CD4-positive, alpha-beta memory T cell (primary cell): Measurements from ENCODE around the gene LGALS12. TPM values are rescaled to one million over a fixed set of nuclear protein-coding genes. Genes with fewer than 3 reads are reported as not detected.
"Not testable (repeated sequence)": the region's sequence is repeated elsewhere in the genome, so short reads cannot be mapped to it uniquely, and the experiment has no call there.

Experiments used
- CTCF ChIA-PET: fragments of 350-600 bp; sonication (Branson Sonifier 250); formaldehyde crosslinking; loops from one replicate; lab custom pipeline; 2021; ENCODE audit warnings: inconsistent platforms; ENCODE audit not compliant: partially characterized antibody; lab: Charles Lee
- POLR2A ChIA-PET: fragments of 350-600 bp; sonication (Branson Sonifier 250); formaldehyde crosslinking; loops from one replicate; lab custom pipeline; 2021; ENCODE audit not compliant: partially characterized antibody; lab: Charles Lee
- DNase-seq, 5 donors: peaks; one replicate each; pipeline versions ENCODE4 v3.0.0 to v3.0.0-alpha.2; 2020 to 2022; ENCODE audit warnings: mixed read lengths in 1 of 5
- H3K27ac ChIP-seq: one replicate; pipeline ENCODE4 v1.7.0; 2013; ENCODE audit warnings: low read depth, low read length
- H3K27me3 ChIP-seq: 2 replicates; pipeline ENCODE4 v1.7.0; 2013; ENCODE audit warnings: mild to moderate bottlenecking, low read length, moderate library complexity; ENCODE audit not compliant: insufficient read depth
- H3K36me3 ChIP-seq: 2 replicates; pipeline ENCODE4 v1.7.0; 2013; ENCODE audit warnings: mild to moderate bottlenecking, low read length, moderate library complexity; ENCODE audit not compliant: insufficient read depth
- H3K4me1 ChIP-seq: 2 replicates; pipeline ENCODE4 v1.7.0; 2013; ENCODE audit warnings: mild to moderate bottlenecking, low read length, moderate library complexity; ENCODE audit not compliant: insufficient read depth
- H3K4me3 ChIP-seq, 2 donors: one replicate each; pipeline ENCODE4 v1.7.0; 2013; ENCODE audit warnings: low read length in 2 of 2, mild to moderate bottlenecking in 1 of 2
- H3K9me3 ChIP-seq, 2 donors: one replicate each; pipeline ENCODE4 v1.7.0; 2013; ENCODE audit warnings: low read length in 2 of 2, control low read depth in 1 of 2; ENCODE audit not compliant: control insufficient read depth in 1 of 2
- H3K27ac Mint-ChIP-seq, 7 donors: one replicate each; pipeline ENCODE4 v1.8.0; 2020 to 2021; ENCODE audit warnings: mixed read lengths in 7 of 7, mild to moderate bottlenecking in 6 of 7, inconsistent platforms in 3 of 7, moderate library complexity in 3 of 7
- H3K27me3 Mint-ChIP-seq, 2 donors: one replicate each; pipeline ENCODE4 v1.8.0; 2020 to 2021; ENCODE audit warnings: mixed read lengths in 2 of 2
- H3K36me3 Mint-ChIP-seq, 2 donors: one replicate each; pipeline ENCODE4 v1.8.0; 2020 to 2021; ENCODE audit warnings: mixed read lengths in 2 of 2, inconsistent platforms in 1 of 2, mild to moderate bottlenecking in 1 of 2
- H3K4me1 Mint-ChIP-seq, 4 donors: one replicate each; pipeline ENCODE4 v1.8.0; 2020 to 2021; ENCODE audit warnings: mixed read lengths in 4 of 4, mild to moderate bottlenecking in 1 of 4
- H3K4me3 Mint-ChIP-seq, 8 donors: one replicate each; pipeline ENCODE4 v1.8.0; 2020 to 2021; ENCODE audit warnings: mixed read lengths in 8 of 8, mild to moderate bottlenecking in 7 of 8, moderate library complexity in 6 of 8, inconsistent platforms in 3 of 8
- H3K9me3 Mint-ChIP-seq, 8 donors: one replicate each; pipeline ENCODE4 v1.8.0; 2020 to 2021; ENCODE audit warnings: mixed read lengths in 8 of 8, mild to moderate bottlenecking in 5 of 8, inconsistent platforms in 3 of 8, moderate library complexity in 1 of 8
- intact Hi-C: fragments of 100-400 bp; cut with micrococcal nuclease; formaldehyde crosslinking; loops from one replicate; pipeline ENCODE4 v1.15.1; 2023
- polyA plus RNA-seq, 2 donors: library from polyadenylated mRNA; unstranded; fragments of 300-500 nt; fragmentation: Illumina TruSeq; gene quantifications; one replicate each; pipeline ENCODE4 v1.2.3, GENCODE V29; 2021
- total RNA-seq, 2 experiments: library from RNA; stranded (reverse); gene quantifications; one replicate each; pipeline ENCODE4 v1.2.3, GENCODE V29; 2021

The LGALS12 gene
- total and polyA plus RNA-seq, 4 experiments from 2014 or later: not detected

DNA sequence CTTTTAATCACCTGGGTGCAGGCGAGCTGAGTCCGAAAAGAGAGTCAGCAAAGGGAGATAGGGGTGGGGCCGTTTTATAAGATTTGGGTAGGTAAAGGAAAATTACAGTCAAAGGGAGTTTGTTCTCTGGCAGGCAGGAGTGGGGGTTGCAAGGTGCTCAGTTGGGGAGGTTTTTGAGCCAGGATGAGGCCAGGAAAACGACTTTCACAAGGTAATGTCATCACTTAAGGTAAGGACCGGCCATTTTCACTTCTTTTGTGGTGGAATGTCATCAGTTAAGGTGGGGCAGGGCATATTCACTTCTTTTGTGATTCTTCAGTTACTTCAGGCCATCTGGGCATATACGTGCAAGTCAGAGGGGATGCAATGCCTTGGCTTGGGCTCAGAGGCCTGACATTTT lies 23.5 kb downstream of the LGALS12 start:
- intact Hi-C loops, H3K27me3 Mint-ChIP-seq, DNase-seq, H3K27me3 ChIP-seq, H3K9me3 ChIP-seq, H3K4me3 ChIP-seq, H3K9me3 Mint-ChIP-seq, H3K36me3 ChIP-seq, H3K27ac ChIP-seq, H3K36me3 Mint-ChIP-seq: not testable (repeated sequence)
- ChIA-PET CTCF (interaction anchor here (1.0 to 1.8 kb wide), 3 partner anchors 12 to 38 kb away, joined by 3 to 5 read pairs (median 3); no protein-coding TSS in a partner anchor), POLR2A (interaction anchor here (0.8 to 1.4 kb wide), 8 partner anchors 9 to 105 kb away, joined by 3 to 4 read pairs (median 3); partner anchors contain the start of gene PLAAT3)
- Mint-ChIP-seq H3K4me3 (peak overlapping the region in 1 of 8 donors; percentile 35), H3K4me1 (peaks cover 39 to 53% (median 47%) of the 10 kb centered on the region in 4 donors), H3K27ac (peak overlapping the region; percentile 26 to 85 (median 84))
- peaks cover 50% of the 10 kb centered on the region for H3K4me1 ChIP-seq

DNA sequence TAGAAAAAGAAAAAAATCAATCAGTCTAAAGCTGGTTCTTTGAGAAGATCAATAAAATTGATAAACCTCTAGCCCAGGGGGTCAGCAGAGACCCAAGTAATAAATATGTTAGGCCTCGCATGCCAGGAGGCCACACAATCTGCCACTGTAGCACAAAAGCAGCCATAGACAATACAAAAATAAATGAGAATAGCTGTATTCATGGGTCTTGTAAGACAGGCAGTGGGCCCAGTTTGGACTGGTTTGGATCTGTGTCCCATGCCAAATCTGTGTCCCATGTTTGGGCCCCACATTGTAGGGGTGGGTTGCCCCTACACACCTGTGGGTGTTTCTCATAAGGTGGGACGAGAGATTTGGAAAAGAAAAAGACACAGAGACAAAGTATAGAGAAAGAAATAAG lies 24.1 kb downstream of the LGALS12 start:
- Histone ChIP-seq H3K27me3 (no peaks in the 10 kb centered on the region), H3K9me3 (no peaks in the 10 kb centered on the region), H3K4me1 (peaks cover 56% of the 10 kb centered on the region), H3K27ac (no peak overlapping the region), H3K4me3 (no peak overlapping the region), H3K36me3 (no peaks in the 10 kb centered on the region)
- no peaks in the 10 kb centered on the region for H3K36me3 Mint-ChIP-seq
- ChIA-PET POLR2A (interaction anchor here (0.8 to 1.3 kb wide), 6 partner anchors 10 to 104 kb away, joined by 3 read pairs; partner anchors contain the start of gene PLAAT3), CTCF (interaction anchor here (1.0 to 1.8 kb wide), 3 partner anchors 12 to 38 kb away, joined by 3 to 5 read pairs (median 3); no protein-coding TSS in a partner anchor)
- H3K27ac Mint-ChIP-seq: peak overlapping the region; percentile 67 to 94 (median 85)
- H3K27me3 Mint-ChIP-seq: no peaks in the 10 kb centered on the region
- peaks cover 43 to 59% (median 52%) of the 10 kb centered on the region in 4 donors for H3K4me1 Mint-ChIP-seq
- H3K9me3 Mint-ChIP-seq: no peaks in the 10 kb centered on the region
- peak overlapping the region in 1 of 8 donors; percentile 26 for H3K4me3 Mint-ChIP-seq
- DNase-seq: no peak
- intact Hi-C loops: loop anchor here (2.0 kb wide), 1 partner anchor 39 kb away; the partner anchor contains the start of gene PLAAT5

DNA sequence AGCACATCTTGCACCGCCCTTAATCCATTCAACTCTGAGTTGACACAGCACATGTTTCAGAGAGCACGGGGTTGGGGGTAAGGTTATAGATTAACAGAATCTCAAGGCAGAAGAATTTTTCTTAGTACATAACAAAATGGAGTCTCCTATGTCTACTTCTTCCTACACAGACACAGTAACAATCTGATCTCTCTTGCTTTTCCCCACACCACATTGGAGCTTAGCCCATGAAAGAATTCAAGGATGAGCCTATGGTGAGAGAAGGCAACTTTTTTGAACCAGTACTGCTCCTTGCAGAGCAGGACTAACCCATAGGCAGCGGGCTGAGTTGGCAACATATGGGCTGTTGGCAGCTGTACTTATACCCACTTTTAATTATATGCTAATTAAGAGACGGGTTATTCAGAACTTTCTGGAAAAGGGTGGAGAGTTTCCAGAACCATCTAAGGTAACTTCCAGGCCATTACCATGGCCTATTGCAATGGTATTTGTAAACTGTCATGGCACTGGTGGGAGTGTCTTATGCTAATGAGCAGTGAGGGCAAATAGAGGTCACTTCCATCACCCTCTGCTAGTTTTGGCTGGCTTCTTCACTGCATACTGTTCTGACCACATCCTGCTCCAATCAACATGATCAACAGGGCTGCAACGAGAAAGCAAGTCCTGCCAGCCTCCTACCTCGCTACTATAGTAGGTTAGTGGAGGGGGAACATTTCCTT lies 25.3 kb downstream of the LGALS12 start:
- H3K27ac ChIP-seq: peak overlapping the region; percentile 47
- not testable (repeated sequence) for H3K27me3 ChIP-seq, H3K9me3 ChIP-seq, H3K9me3 Mint-ChIP-seq, H3K27me3 Mint-ChIP-seq, H3K36me3 Mint-ChIP-seq, H3K36me3 ChIP-seq
- peak; percentile 79 to 89 (median 85) for DNase-seq
- intact Hi-C loops: loop anchor here (1.0 to 2.0 kb wide), 2 partner anchors 13 to 40 kb away; partner anchors contain the start of gene PLAAT5
- Mint-ChIP-seq H3K27ac (peak overlapping the region; percentile 90 to 99 (median 95)), H3K4me3 (peak overlapping the region; percentile 55 to 91 (median 84)), H3K4me1 (peaks cover 54 to 71% (median 64%) of the 10 kb centered on the region in 4 donors)
- peak overlapping the region in 1 of 2 donors; percentile 12 for H3K4me3 ChIP-seq
- H3K4me1 ChIP-seq: peaks cover 68% of the 10 kb centered on the region
- ChIA-PET POLR2A (interaction anchor here (0.9 to 8.4 kb wide), 9 partner anchors 8 to 50 kb away, joined by 3 to 101 read pairs (median 6); partner anchors contain the start of gene PLAAT5), CTCF (interaction anchor here (1.1 to 3.1 kb wide), 5 partner anchors 12 to 168 kb away, joined by 3 to 14 read pairs (median 6); no protein-coding TSS in a partner anchor)

DNA sequence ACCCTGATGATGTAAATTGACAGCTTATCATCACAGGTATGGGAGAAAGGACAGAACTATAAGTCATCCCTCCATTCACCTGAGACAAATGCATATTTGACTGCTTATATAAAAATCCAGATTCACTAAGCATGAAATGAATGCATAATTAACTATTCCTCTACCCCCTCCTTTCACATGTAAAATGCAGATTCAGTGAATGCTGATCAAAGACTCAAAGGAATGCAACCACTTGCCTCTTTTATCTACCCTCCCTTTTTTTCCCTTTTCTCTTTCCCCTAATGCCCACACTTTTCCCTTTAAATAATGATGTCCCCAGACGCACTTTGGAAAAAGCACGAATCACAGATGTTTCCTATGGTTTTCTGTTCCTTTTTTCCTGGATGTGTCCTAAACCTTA lies 26.2 kb downstream of the LGALS12 start:
- Mint-ChIP-seq H3K9me3 (no peaks in the 10 kb centered on the region), H3K4me1 (peaks cover 57 to 80% (median 68%) of the 10 kb centered on the region in 4 donors), H3K36me3 (peaks cover 0 to 7% of the 10 kb centered on the region in 2 donors), H3K27ac (peak overlapping the region; percentile 90 to 99 (median 95)), H3K4me3 (peak overlapping the region in 7 of 8 donors; percentile 78 to 91 (median 85)), H3K27me3 (no peaks in the 10 kb centered on the region)
- DNase-seq: no peak
- Histone ChIP-seq H3K4me3 (peak overlapping the region in 1 of 2 donors; percentile 12), H3K36me3 (no peaks in the 10 kb centered on the region), H3K27ac (peak overlapping the region; percentile 47), H3K9me3 (no peaks in the 10 kb centered on the region), H3K27me3 (no peaks in the 10 kb centered on the region), H3K4me1 (peaks cover 71% of the 10 kb centered on the region)
- ChIA-PET POLR2A (interaction anchor here (0.9 to 8.4 kb wide), 11 partner anchors 9 to 81 kb away, joined by 3 to 101 read pairs (median 4); partner anchors contain the start of gene PLAAT5), CTCF (interaction anchor here (0.5 to 3.1 kb wide), 8 partner anchors 11 to 167 kb away, joined by 3 to 14 read pairs (median 4); no protein-coding TSS in a partner anchor)
- intact Hi-C loops: no loop called here

DNA sequence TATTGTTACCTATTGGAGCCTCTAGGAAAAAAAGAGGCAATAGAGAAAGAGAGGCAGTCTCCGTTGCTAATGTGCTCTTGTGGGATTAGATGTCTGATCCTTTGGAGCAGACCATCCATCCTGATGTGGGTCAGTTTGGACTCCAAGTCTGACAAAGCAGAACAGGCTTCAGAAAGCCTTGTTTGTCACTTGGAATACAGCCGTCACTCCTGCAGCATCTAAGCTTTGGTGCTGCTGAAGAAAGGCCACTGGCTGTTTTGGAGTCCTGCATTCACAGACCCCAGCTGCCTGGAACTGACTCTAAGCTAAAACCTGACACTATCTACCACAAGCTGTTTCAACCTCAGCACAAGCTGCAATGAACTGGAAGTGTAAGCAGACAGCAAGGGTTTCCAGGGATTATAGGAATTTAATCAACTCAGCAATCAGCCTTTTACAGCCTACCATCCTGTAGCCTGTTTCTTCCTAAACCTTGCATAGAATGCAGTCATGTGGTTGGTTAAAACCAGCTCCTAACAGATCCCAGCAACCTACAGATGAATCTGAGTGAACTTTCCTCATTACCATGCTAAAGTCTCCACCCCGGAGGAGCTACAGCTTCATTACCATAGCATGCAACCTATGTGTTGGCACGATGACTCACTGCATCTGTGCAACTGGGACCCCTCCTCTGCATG lies 27.1 kb downstream of the LGALS12 start:
- Histone ChIP-seq H3K4me1 (peaks cover 78% of the 10 kb centered on the region), H3K27ac (no peak overlapping the region), H3K27me3 (no peaks in the 10 kb centered on the region), H3K36me3 (no peaks in the 10 kb centered on the region), H3K9me3 (no peaks in the 10 kb centered on the region), H3K4me3 (no peak overlapping the region)
- Mint-ChIP-seq H3K27me3 (no peaks in the 10 kb centered on the region), H3K4me1 (peaks cover 59 to 88% (median 75%) of the 10 kb centered on the region in 4 donors), H3K4me3 (peak overlapping the region in 7 of 8 donors; percentile 19 to 76 (median 45)), H3K9me3 (no peaks in the 10 kb centered on the region), H3K36me3 (peaks cover 0 to 14% of the 10 kb centered on the region in 2 donors), H3K27ac (peak overlapping the region in 5 of 7 donors; percentile 48 to 99 (median 94))
- POLR2A ChIA-PET: interaction anchor here (0.8 to 8.4 kb wide), 8 partner anchors 11 to 81 kb away, joined by 3 to 101 read pairs (median 6); partner anchors contain the start of gene PLAAT5
- CTCF ChIA-PET: interaction anchor here (0.5 to 3.1 kb wide), 7 partner anchors 11 to 103 kb away, joined by 3 to 14 read pairs (median 5); no protein-coding TSS in a partner anchor
- intact Hi-C loops: no loop called here
- DNase-seq: no peak

DNA sequence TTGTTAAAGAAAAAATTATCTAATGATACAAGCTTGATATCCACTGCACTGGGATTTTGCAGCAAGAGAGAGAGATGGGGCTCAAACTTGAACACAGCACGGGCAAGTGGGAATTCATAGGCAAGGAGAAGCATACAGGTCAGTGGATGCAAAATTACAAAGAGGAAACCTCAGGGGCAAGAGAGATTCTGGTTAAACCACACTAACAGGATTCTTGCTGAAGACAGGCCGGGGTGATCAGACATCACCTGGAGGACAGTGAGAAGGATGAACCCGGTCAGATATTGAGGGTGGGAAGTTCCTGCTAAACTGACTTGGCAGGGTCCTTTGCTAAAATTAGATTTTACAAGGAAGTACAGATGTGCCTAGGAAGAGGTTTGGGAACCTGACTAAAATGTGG lies 28.2 kb downstream of the LGALS12 start:
- peak overlapping the region; percentile 77 for H3K27ac ChIP-seq
- Mint-ChIP-seq H3K4me3 (peak overlapping the region in 7 of 8 donors; percentile 19 to 76 (median 65)), H3K27ac (peak overlapping the region; percentile 48 to 99 (median 94)), H3K27me3 (no peaks in the 10 kb centered on the region), H3K9me3 (peaks cover 0 to 1% (median 0%) of the 10 kb centered on the region in 8 donors), H3K4me1 (peaks cover 66 to 95% (median 82%) of the 10 kb centered on the region in 4 donors), H3K36me3 (peaks cover 3 to 23% of the 10 kb centered on the region in 2 donors)
- H3K4me1 ChIP-seq: peaks cover 86% of the 10 kb centered on the region
- no peaks in the 10 kb centered on the region for H3K9me3 ChIP-seq
- H3K36me3 ChIP-seq: no peaks in the 10 kb centered on the region
- no peak overlapping the region for H3K4me3 ChIP-seq
- H3K27me3 ChIP-seq: no peaks in the 10 kb centered on the region
- intact Hi-C loops: no loop called here
- no peak for DNase-seq
- POLR2A ChIA-PET: interaction anchor here (0.8 to 8.4 kb wide), 3 partner anchors 17 to 59 kb away, joined by 3 to 101 read pairs (median 42); no protein-coding TSS in a partner anchor
- CTCF ChIA-PET: interaction anchor here (3.1 kb wide), 1 partner anchor 55 kb away, joined by 14 read pairs; no protein-coding TSS in a partner anchor
